Measurements from ENCODE around the gene MEX3D. TPM values are rescaled to one million over a fixed set of nuclear protein-coding genes. Genes with fewer than 3 reads are reported as not detected.

Gene MEX3D
- total and polyA plus RNA-seq, 9 donors, result 23.8 to 40.3 (median 31.7) TPM

DNA sequence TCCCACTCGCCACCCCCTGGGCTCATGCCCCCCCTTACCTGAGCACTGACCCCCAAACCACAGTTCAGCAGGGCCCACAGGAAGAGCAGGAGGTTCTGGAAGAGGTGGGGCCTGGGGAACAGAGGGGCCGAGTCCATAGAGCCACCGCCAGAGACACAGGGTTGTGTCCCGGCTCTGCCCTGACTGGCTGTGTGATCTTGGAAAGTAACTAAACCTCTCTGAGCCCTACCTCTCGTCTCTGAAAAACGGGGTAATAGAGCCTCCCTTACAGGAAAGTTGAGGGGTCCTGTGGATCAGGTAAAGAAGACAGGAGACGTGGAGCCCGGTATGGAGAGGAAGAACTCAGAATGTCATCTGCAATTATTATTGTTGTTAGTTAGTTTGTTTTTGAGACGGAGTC, 57.3 kb downstream of the MEX3D start:
- Histone ChIP-seq H3K9me3 (replicated peaks; ENCODE audit: control insufficient read depth, low read depth, low read length) (peaks cover 4% of the 10 kb centered on the region), H3K27me3 (ENCODE audit: control insufficient read depth, insufficient read depth, low read length) (peaks cover 45% of the 10 kb centered on the region), H3K4me3 (ENCODE audit: low read length) (no peak overlapping the region), H3K27ac (ENCODE audit: low read length) (no peak overlapping the region), H3K4me1 (ENCODE audit: control insufficient read depth, insufficient read depth, low read length) (peaks cover 32% of the 10 kb centered on the region), H3K36me3 (ENCODE audit: control insufficient read depth, insufficient read depth, low read length) (peaks cover 4% of the 10 kb centered on the region)
- WGBS (ENCODE audit: insufficient coverage), result 20% methylated on average over 2 of the region's 9 CpGs
- DNase-seq, result no peak

DNA sequence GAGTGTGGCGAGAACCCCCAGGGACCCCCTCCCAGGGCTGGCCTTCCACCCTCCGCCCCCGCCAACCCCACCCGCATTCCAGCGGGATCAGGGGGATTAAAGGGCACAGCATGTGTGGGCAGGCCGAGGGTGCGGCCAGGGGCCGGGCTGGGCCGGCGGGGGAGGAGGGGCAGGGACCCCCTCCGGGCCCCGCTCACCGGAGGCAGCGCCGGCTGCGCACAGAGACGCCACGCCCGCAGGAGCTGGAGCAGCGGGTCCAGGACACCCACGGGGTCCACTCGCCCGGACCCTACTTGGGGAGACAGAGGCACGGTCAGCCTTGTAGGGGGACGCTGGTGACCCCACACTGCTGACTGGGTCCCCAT, 57.7 kb downstream of the MEX3D start:
- Histone ChIP-seq H3K27ac (ENCODE audit: low read length) (no peak overlapping the region), H3K36me3 (ENCODE audit: control insufficient read depth, insufficient read depth, low read length) (peaks cover 6% of the 10 kb centered on the region), H3K27me3 (ENCODE audit: control insufficient read depth, insufficient read depth, low read length) (peaks cover 48% of the 10 kb centered on the region), H3K4me1 (ENCODE audit: control insufficient read depth, insufficient read depth, low read length) (peaks cover 32% of the 10 kb centered on the region), H3K4me3 (ENCODE audit: low read length) (no peak overlapping the region), H3K9me3 (replicated peaks; ENCODE audit: control insufficient read depth, low read depth, low read length) (peaks cover 4% of the 10 kb centered on the region)
- DNase-seq, result no peak
- 9% methylated on average over 17 of the region's 25 CpGs for WGBS (ENCODE audit: insufficient coverage)

DNA sequence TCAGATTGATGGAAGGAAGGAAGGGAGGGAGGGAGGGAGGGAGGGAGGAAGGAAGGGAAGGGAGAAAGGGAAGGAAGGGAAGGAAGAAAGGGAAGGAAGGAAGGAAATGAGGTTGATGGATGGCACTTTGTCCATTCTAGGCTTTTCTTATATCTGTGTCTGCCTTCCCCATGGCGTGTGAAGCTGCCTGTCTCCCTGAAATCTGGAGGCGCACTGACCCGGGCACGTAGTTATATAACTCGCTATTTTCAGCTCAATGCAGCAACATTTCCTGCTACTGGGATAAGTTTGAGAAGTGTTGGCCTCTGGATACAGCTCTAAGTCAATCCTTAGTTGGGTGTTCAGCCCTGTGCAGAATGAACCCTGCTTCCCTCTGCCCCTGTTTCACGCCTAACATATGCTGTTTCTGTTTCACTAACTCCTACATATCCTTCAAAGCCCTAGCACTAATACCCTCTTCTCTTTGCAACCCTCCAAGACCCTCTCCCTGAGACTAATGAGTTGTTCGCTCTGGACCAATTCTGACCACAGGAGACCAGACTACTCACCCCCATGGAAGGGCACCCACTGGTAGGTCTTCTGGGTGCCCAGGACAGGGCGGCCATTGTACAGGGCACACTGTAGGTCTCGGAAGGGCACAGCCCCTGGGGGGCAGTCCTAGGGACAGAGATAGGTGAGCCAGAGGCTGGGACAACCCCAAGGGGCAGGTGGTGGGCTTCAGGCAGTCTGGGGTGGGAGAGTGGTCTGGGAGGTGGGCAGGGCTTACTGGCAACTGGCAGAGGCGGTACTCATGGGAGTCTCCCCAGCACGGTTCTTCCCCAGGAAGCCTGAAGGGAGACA, 58.3 kb downstream of the MEX3D start:
- Histone ChIP-seq H3K27ac (ENCODE audit: low read length) (no peak overlapping the region), H3K36me3 (ENCODE audit: control insufficient read depth, insufficient read depth, low read length) (peaks cover 6% of the 10 kb centered on the region), H3K4me3 (ENCODE audit: low read length) (no peak overlapping the region), H3K9me3 (replicated peaks; ENCODE audit: control insufficient read depth, low read depth, low read length) (peaks cover 4% of the 10 kb centered on the region), H3K27me3 (ENCODE audit: control insufficient read depth, insufficient read depth, low read length) (peaks cover 45% of the 10 kb centered on the region), H3K4me1 (ENCODE audit: control insufficient read depth, insufficient read depth, low read length) (peaks cover 32% of the 10 kb centered on the region)
- 77% methylated on average over 7 of the region's 11 CpGs for WGBS (ENCODE audit: insufficient coverage)
- no peak for DNase-seq

DNA sequence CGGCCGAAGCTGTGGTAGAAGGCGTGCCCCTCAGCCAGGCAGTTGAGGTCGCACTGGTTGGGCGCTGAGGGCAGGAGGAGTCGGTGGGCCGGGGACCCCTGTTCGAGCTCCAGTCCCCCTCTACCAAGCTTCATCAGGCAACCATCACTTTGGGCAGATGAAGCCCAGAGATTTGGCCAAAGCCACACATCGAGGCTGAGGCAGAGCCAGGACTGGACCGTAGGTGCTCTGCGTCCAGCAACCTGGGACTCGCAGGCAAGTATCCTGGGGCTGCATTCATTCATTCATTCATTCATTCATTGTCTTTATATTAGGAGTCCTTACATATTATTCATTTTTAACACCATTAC, 59.6 kb downstream of the MEX3D start:
- Histone ChIP-seq H3K9me3 (replicated peaks; ENCODE audit: control insufficient read depth, low read depth, low read length) (peaks cover 4% of the 10 kb centered on the region), H3K4me1 (ENCODE audit: control insufficient read depth, insufficient read depth, low read length) (peaks cover 32% of the 10 kb centered on the region), H3K27ac (ENCODE audit: low read length) (no peak overlapping the region), H3K27me3 (ENCODE audit: control insufficient read depth, insufficient read depth, low read length) (peaks cover 45% of the 10 kb centered on the region), H3K4me3 (ENCODE audit: low read length) (peak overlapping the region; percentile 10), H3K36me3 (ENCODE audit: control insufficient read depth, insufficient read depth, low read length) (peaks cover 6% of the 10 kb centered on the region)
- no peak for DNase-seq
- WGBS (ENCODE audit: insufficient coverage), result 0% methylated on average over 1 of the region's 12 CpGs

DNA sequence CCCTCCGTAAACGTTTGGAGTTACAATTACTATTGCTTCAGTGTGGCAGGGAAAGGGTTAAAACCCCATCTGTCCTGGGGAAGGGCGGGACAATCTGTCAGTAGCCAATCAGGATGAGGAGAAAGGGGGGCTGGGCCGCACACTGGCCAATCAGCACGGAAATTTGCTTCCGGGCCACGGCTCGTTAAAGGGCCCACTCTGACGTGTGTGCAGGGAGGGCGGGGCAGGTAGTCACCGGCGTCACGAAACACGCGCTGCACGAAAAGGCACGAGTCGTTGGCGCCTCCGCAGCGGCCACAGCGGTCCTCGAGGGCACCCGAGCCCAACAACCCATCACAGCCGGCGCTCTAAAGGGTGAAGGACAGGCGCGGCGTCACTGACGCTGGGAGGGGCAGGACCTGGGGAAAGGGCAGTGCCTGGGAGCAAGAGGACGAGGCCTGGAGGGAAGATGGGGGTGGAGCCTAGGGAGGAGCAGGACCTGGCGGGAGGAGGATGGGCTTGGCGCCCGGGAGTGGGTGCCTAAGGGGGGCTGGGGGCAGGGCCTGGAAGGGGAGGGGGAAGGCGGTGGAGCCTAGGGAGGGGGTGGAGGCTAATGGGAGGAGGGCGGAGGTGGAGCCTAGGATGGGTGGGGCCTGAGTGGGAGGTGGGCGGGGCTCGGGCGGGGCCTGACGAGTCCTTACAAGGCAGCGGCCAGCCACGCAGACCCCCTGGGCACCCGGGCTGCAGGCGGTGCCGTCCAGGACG, 60.2 kb downstream of the MEX3D start:
- Histone ChIP-seq H3K27me3 (ENCODE audit: control insufficient read depth, insufficient read depth, low read length) (peaks cover 48% of the 10 kb centered on the region), H3K36me3 (ENCODE audit: control insufficient read depth, insufficient read depth, low read length) (peaks cover 6% of the 10 kb centered on the region), H3K9me3 (replicated peaks; ENCODE audit: control insufficient read depth, low read depth, low read length) (peaks cover 4% of the 10 kb centered on the region), H3K4me3 (ENCODE audit: low read length) (peak overlapping the region; percentile 44), H3K4me1 (ENCODE audit: control insufficient read depth, insufficient read depth, low read length) (peaks cover 37% of the 10 kb centered on the region), H3K27ac (ENCODE audit: low read length) (peak overlapping the region; percentile 87)
- under 1% methylated on average over 37 of the region's 46 CpGs for WGBS (ENCODE audit: insufficient coverage)
- DNase-seq, result peak; percentile 98

DNA sequence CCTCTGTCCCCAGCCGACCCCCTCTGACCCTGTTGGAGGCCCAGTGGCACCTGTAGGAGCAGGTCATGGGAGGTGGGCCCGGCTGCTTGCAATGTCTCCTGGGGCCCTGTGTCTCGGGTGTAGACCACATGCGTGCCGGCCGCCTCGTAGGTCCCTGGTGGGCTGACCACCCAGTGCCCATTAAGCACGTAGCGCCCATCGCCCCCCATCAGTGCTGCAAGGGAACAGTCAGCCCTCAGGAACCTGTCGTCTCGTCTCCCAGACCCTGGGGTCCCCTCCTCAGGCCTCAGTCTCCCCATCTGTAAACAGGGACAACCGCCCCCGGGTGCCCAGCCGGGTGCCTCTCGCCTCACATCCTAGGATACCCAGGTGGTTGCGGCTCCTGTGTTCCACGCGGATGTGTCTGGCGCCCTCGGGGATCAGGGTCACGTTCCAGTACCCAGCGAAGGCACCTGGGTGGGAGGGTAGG, 60.9 kb downstream of the MEX3D start:
- peaks cover 4% of the 10 kb centered on the region for H3K9me3 ChIP-seq (replicated peaks; ENCODE audit: control insufficient read depth, low read depth, low read length)
- H3K4me3 ChIP-seq (ENCODE audit: low read length), result no peak overlapping the region
- H3K27me3 ChIP-seq (ENCODE audit: control insufficient read depth, insufficient read depth, low read length), result peaks cover 49% of the 10 kb centered on the region
- peaks cover 6% of the 10 kb centered on the region for H3K36me3 ChIP-seq (ENCODE audit: control insufficient read depth, insufficient read depth, low read length)
- H3K27ac ChIP-seq (ENCODE audit: low read length), result peak overlapping the region; percentile 87
- peaks cover 35% of the 10 kb centered on the region for H3K4me1 ChIP-seq (ENCODE audit: control insufficient read depth, insufficient read depth, low read length)
- DNase-seq, result no peak
- 51% methylated on average over 17 of the region's 23 CpGs for WGBS (ENCODE audit: insufficient coverage)

DNA sequence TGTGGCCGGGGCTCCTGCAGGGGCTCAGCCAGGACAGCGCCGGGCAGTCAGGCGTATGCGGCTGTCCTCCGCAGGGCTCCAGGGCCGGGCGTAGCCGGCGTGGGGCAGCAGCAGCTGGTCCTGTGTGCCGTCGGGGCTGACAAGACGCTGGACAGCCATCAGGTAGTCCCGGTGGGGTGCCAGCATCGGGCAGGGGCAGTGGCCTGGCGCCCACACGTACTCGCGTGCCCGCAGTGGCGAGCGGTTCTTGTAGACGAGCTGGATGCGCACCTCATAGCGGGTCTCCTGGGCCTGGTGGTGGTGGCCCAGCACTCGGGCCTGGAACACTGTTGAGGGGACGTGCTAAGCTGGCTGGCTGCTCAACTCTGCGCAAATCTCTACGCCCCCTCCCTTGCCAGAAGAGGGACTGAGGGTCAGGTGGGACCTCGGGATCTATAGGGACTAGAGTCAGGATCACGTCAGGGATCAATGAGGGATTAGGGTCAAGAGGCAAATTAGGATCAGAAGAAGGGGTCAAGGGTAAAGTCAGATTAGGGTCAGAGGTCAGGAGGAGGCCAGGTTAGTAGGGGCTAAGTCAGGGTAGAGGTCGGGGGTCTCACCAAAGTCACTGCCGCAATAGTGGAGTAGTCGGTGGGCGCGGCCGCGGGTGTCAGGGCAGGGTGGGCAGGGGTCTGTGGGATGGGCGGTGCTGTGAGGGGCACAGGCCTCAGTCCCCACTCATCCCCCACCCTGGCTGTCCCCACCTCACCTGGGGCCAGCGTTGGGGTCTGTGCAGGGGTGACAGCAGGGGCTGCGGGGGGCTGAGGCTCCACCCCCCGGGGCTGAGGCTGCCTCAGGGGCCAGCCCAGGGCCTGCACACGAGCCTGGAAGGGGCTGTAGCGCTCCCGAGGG, 61.9 kb downstream of the MEX3D start:
- WGBS (ENCODE audit: insufficient coverage), result 82% methylated on average over 35 of the region's 45 CpGs
- Histone ChIP-seq H3K4me3 (ENCODE audit: low read length) (no peak overlapping the region), H3K27me3 (ENCODE audit: control insufficient read depth, insufficient read depth, low read length) (peaks cover 46% of the 10 kb centered on the region), H3K27ac (ENCODE audit: low read length) (no peak overlapping the region), H3K9me3 (replicated peaks; ENCODE audit: control insufficient read depth, low read depth, low read length) (peaks cover 4% of the 10 kb centered on the region), H3K36me3 (ENCODE audit: control insufficient read depth, insufficient read depth, low read length) (peaks cover 6% of the 10 kb centered on the region), H3K4me1 (ENCODE audit: control insufficient read depth, insufficient read depth, low read length) (peaks cover 28% of the 10 kb centered on the region)
- DNase-seq, result no peak

DNA sequence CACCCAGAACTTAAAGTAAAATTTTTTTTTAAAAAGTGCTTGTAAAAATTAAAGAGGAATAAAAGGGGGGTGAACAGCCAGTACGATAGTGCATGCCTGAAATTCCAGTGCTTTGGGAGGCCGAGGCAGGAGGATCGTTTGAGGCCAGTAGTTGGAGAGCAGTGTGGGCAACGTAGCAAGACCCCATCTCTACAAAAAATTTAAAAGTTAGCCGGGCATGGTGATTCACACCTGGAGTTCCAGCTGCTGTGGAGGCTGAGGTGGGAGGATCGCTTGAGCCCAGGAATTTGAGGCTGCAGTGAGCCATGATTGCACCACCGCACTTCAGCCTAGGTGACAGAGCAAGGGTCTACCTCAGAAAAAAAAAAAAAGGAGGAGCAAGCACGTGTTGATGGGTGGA, 63.1 kb downstream of the MEX3D start:
- Histone ChIP-seq H3K27me3 (ENCODE audit: control insufficient read depth, insufficient read depth, low read length) (peaks cover 43% of the 10 kb centered on the region), H3K4me1 (ENCODE audit: control insufficient read depth, insufficient read depth, low read length) (peaks cover 23% of the 10 kb centered on the region)
- 53% methylated on average over 7 of the region's 8 CpGs for WGBS (ENCODE audit: insufficient coverage)

More for the DNA sequence above, 63.1 kb downstream of the MEX3D start:
- DNase-seq, result no peak
- H3K4me3 ChIP-seq (ENCODE audit: low read length), result no peak overlapping the region
- peaks cover 4% of the 10 kb centered on the region for H3K9me3 ChIP-seq (replicated peaks; ENCODE audit: control insufficient read depth, low read depth, low read length)
- H3K36me3 ChIP-seq (ENCODE audit: control insufficient read depth, insufficient read depth, low read length), result peaks cover 6% of the 10 kb centered on the region
- H3K27ac ChIP-seq (ENCODE audit: low read length), result no peak overlapping the region
